Immature natural killer cell (primary cell): Measurements from ENCODE around the gene NDUFS3. TPM values are rescaled to one million over a fixed set of nuclear protein-coding genes. Genes with fewer than 3 reads are reported as not detected.
"Not testable (repeated sequence)": the region's sequence is repeated elsewhere in the genome, so short reads cannot be mapped to it uniquely, and the experiment has no call there.

Experiments
- DNase-seq, 3 donors: peaks; one replicate each; pipeline ENCODE4 v3.0.0; 2022; ENCODE audit warnings: mixed read lengths in 1 of 3
- H3K27ac Mint-ChIP-seq, 6 donors: one replicate each; pipeline ENCODE4 v1.8.0; 2020; ENCODE audit warnings: mixed read lengths in 6 of 6, mild to moderate bottlenecking in 5 of 6, inconsistent platforms in 4 of 6, moderate library complexity in 3 of 6
- H3K27me3 Mint-ChIP-seq, 3 donors: one replicate each; pipeline ENCODE4 v1.8.0; 2020 to 2021; ENCODE audit warnings: low read depth in 3 of 3, mild to moderate bottlenecking in 3 of 3, mixed read lengths in 3 of 3, moderate library complexity in 3 of 3, inconsistent platforms in 1 of 3
- H3K36me3 Mint-ChIP-seq, 3 donors: one replicate each; pipeline ENCODE4 v1.8.0; 2020; ENCODE audit warnings: mixed read lengths in 3 of 3, inconsistent platforms in 2 of 3, mild to moderate bottlenecking in 2 of 3
- H3K4me1 Mint-ChIP-seq, 2 donors: one replicate each; pipeline ENCODE4 v1.8.0; 2020; ENCODE audit warnings: inconsistent platforms in 2 of 2, mild to moderate bottlenecking in 2 of 2, mixed read lengths in 2 of 2, moderate library complexity in 1 of 2
- H3K4me3 Mint-ChIP-seq, 5 donors: one replicate each; pipeline ENCODE4 v1.8.0; 2020; ENCODE audit warnings: mild to moderate bottlenecking in 5 of 5, mixed read lengths in 5 of 5, inconsistent platforms in 3 of 5, moderate library complexity in 3 of 5
- H3K9me3 Mint-ChIP-seq, 6 donors: one replicate each; pipeline ENCODE4 v1.8.0; 2020; ENCODE audit warnings: mild to moderate bottlenecking in 6 of 6, mixed read lengths in 6 of 6, inconsistent platforms in 4 of 6, moderate library complexity in 3 of 6
- polyA plus RNA-seq, 3 donors: library from polyadenylated mRNA; unstranded; fragments of 300-500 nt; fragmentation: Illumina TruSeq; gene quantifications; one replicate each; pipeline ENCODE4 v1.2.3, GENCODE V29; 2021

The NDUFS3 gene
- polyA plus RNA-seq, result 100 to 1,000 TPM; 108 to 157 (median 143) TPM

DNA sequence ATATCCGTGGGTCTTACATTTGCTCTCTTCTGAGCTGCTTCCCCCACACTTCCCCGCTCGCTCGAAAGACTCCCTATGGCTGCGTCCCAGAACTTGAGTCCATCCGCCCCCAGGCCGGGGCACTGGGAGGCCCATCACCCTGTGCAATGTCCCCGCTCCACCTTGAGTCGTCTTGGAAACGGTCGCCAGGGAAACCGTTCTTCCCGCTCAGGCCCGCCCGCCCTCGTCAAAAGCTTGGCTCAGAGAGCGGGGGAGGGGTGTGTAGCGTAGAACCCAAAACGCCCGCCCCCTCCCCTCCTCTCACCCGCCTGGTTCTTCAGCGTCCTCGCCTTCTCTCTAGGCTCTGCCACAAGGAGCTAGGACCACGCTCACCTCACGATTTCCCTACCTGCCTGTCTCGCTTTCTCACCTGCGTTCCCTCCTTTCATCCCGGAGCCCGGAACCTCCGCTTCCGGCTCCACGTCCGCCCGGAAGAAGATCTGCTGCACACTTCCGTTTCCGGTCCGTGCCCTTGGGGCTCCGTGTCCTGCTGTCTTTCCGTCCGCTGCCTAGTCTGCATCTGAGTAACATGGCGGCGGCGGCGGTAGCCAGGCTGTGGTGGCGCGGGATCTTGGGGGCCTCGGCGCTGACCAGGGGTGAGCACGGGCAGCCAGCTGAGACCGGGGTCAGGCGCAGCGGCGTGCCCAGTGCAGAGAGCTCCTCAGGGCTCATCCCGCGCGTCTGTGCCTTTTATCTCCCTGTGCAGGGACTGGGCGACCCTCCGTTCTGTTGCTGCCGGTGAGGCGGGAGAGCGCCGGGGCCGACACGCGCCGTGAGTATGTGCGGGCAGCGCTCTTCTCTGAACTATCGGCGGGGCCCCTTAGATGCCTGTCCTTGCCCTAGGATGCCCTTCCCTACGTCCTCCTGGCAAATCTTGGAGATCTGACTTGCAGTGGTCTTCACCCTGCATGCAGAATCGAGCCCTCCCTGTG lies at the start of gene NDUFS3, which contains the start of gene KBTBD4:
Gene NDUFS3, plus strand, starts transcription at position 551 of the 971 bp plus-strand sequence. Its CDS starts 18 bp downstream, at position 569.
Gene KBTBD4, minus strand, starts transcription at position 447 of the 971 bp plus-strand sequence. Its CDS starts 19 bp downstream, at position 428.
- Mint-ChIP-seq H3K9me3 (no peaks in the 10 kb centered on the region), H3K4me1 (peaks cover 38 to 54% of the 10 kb centered on the region in 2 donors), H3K36me3 (peaks cover 13 to 28% (median 14%) of the 10 kb centered on the region in 3 donors)

DNA sequence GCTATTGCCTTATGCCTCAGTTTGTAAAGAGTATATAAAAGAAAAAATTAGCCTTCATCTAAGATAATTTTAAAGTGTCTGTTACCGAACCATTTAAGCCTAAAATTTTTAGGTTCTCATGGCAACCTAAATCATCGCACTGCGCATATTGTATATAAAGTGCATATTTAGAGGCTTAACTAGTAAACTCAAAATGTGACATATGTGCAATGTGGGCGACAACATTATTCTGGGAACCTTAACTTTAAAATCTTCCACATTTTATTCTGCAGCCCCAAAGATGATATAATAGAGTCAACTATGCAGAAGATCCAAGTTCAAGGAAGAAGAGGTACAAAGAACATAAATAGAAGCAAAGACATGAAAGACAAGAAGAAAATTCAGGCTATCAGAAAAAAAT lies 48.9 kb upstream of the NDUFS3 start:
- no peak for DNase-seq
- no peak overlapping the region for H3K4me3 Mint-ChIP-seq
- H3K4me1 Mint-ChIP-seq, result peaks cover 44 to 65% of the 10 kb centered on the region in 2 donors

More for the DNA sequence above, at the start of gene NDUFS3, which contains the start of gene KBTBD4:
- peak; percentile 85 to 86 (median 85) for DNase-seq
- Mint-ChIP-seq H3K4me3 (peak within 1 kb of the TSS; percentile 98 to 100 (median 100)), H3K27ac (peak within 1 kb of the TSS; percentile 92 to 100 (median 98)), H3K27me3 (peaks cover 6 to 10% (median 7%) of the 10 kb centered on the region in 3 donors)

DNA sequence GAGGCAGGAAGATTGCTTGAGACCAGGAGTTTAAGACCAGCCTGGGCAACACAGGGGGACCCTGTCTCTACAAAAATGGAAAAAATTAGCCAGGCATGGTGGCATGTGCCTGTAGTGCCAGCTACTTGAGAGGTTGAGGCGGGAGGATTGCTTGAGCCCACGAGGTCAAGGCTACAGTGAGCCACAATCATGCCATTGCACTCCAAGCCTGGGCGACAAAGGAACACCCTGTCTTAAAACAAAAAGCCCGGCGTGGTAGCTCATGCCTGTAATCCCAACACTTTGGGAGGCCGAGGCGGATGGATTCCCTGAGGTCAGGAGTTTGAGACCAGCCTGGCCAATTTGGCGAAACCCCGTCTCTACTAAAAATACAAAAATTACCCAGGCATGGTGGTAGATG lies 48.2 kb upstream of the NDUFS3 start:
- H3K4me3 Mint-ChIP-seq, result not testable (repeated sequence)
- H3K27ac Mint-ChIP-seq, result peak overlapping the region in 3 of 6 donors; percentile 20 to 79 (median 60)
- H3K4me1 Mint-ChIP-seq, result peaks cover 41 to 61% of the 10 kb centered on the region in 2 donors

More for the DNA sequence above, 48.9 kb upstream of the NDUFS3 start:
- Mint-ChIP-seq H3K27me3 (peaks cover 0 to 1% (median 0%) of the 10 kb centered on the region in 3 donors), H3K27ac (peak overlapping the region in 5 of 6 donors; percentile 0 to 79 (median 43)), H3K9me3 (no peaks in the 10 kb centered on the region), H3K36me3 (no peaks in the 10 kb centered on the region)

DNA sequence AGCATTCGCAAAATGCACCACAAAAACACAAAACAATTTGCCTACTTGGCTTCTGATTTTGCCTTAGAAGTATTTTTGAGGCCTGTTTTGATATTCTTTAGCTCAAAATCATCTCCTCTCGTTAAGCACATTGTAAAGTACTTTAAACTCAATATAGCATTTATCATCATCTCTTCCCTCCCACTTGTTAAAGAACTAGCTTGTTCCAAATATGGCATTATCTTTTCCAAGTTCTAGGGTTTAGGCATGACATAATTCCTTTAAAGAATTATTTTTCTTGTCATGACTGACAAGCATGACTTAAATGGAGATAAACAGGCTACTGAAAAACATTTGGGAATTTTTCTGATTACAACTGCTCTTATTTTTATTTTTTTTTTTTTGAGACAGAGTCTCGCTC lies 47.2 kb upstream of the NDUFS3 start:
- H3K9me3 Mint-ChIP-seq, result no peaks in the 10 kb centered on the region
- peaks cover 0 to 1% (median 0%) of the 10 kb centered on the region in 3 donors for H3K27me3 Mint-ChIP-seq
- peak overlapping the region in 3 of 6 donors; percentile 25 to 32 (median 26) for H3K27ac Mint-ChIP-seq
- no peaks in the 10 kb centered on the region for H3K36me3 Mint-ChIP-seq
- DNase-seq, result no peak
- H3K4me3 Mint-ChIP-seq, result no peak overlapping the region
- peaks cover 37 to 58% of the 10 kb centered on the region in 2 donors for H3K4me1 Mint-ChIP-seq

More for the DNA sequence above, 48.2 kb upstream of the NDUFS3 start:
- H3K27me3 Mint-ChIP-seq, H3K9me3 Mint-ChIP-seq, H3K36me3 Mint-ChIP-seq, DNase-seq: not testable (repeated sequence)

GRCh38 chr11:47532597-47533213 lies 46.2 kb upstream of the NDUFS3 start:
- Mint-ChIP-seq H3K4me3 (no peak overlapping the region), H3K27ac (peak overlapping the region in 1 of 6 donors; percentile 7), H3K36me3 (no peaks in the 10 kb centered on the region), H3K27me3 (peaks cover 0 to 1% (median 0%) of the 10 kb centered on the region in 3 donors), H3K9me3 (no peaks in the 10 kb centered on the region), H3K4me1 (peaks cover 35 to 57% of the 10 kb centered on the region in 2 donors)
- DNase-seq, result no peak

DNA sequence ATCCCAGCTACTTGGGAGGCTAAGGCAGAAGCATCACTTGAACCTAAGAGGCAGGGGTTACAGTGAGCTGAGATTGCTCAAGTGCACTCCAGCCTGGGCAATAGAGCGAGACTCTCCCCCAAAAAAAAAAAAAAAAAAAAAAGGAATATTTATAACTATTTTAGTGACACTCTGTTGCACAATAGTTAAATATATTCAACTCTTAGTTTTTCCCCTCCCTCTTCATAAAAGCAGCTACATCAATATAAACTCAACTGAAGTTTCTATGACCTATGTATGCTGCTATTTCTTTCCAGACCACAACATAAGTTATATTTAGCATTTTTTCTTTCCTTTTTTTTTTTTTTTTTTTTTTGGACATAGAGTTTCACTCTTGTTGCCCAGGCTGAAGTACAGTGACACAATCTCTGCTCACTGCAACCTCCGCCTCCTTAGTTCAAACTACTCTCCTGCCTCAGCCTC lies 45.2 kb upstream of the NDUFS3 start:
- Mint-ChIP-seq H3K27me3 (peaks cover 0 to 3% (median 0%) of the 10 kb centered on the region in 3 donors), H3K9me3 (no peaks in the 10 kb centered on the region), H3K4me1 (peaks cover 39 to 59% of the 10 kb centered on the region in 2 donors), H3K4me3 (no peak overlapping the region), H3K36me3 (no peaks in the 10 kb centered on the region), H3K27ac (no peak overlapping the region)
- DNase-seq, result no peak

- peak overlapping the region in 2 of 6 donors; percentile 14 to 38 for H3K27ac Mint-ChIP-seq
- no peak for DNase-seq
- H3K4me3 Mint-ChIP-seq, result no peak overlapping the region
- H3K36me3 Mint-ChIP-seq, result no peaks in the 10 kb centered on the region
- H3K9me3 Mint-ChIP-seq, result no peaks in the 10 kb centered on the region
- H3K27me3 Mint-ChIP-seq, result peaks cover 0 to 3% (median 0%) of the 10 kb centered on the region in 3 donors
- H3K4me1 Mint-ChIP-seq, result peaks cover 47 to 65% of the 10 kb centered on the region in 2 donors
Observed at GRCh38 chr11:47534704-47535251, 44.1 kb upstream of the NDUFS3 start.

GRCh38 chr11:47536915-47537314 lies 42.0 kb upstream of the NDUFS3 start:
- no peak for DNase-seq
- H3K27me3 Mint-ChIP-seq, result peaks cover 0 to 2% (median 0%) of the 10 kb centered on the region in 3 donors
- H3K27ac Mint-ChIP-seq, result no peak overlapping the region
- H3K4me3 Mint-ChIP-seq, result no peak overlapping the region
- H3K36me3 Mint-ChIP-seq, result no peaks in the 10 kb centered on the region
- no peaks in the 10 kb centered on the region for H3K9me3 Mint-ChIP-seq
- peaks cover 57 to 71% of the 10 kb centered on the region in 2 donors for H3K4me1 Mint-ChIP-seq

DNA sequence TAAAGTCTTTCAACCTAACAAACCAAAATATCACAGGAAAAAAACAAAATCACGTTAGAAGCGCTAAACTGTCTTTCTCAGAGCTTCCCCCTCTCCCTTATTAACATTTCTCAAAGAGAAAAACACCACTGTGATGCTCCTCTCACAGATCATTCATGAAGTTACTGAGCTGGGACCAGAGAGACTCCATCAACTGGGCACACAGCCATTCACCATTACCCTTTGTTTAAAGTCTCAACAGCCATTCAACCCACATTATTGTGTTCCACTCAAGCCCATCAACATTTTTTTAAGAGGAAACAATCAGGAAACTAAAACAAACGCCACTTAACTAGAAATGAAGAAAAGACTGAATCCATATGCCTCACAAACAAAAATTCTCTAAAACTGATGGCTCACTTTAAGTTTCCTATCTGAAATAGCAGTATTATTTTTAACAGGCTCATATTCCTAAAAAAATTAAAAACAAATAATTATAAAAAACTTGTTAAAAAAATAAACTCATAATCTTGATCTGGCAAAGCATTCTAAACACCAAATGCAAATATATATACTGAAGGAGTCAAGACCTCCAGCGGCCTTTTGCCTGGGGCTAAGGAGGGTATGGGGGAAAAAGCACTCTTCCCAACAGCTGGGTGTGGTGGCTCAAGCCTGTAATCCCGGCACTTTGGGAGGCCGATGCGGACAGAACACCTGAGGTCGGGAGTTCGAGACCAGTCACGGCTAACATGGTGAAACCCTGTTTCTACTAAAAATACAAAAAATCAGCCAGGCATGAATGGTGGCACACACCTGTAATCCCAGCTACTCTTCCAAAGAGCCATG lies 39.9 kb upstream of the NDUFS3 start:
- Mint-ChIP-seq H3K4me1 (peaks cover 66 to 83% of the 10 kb centered on the region in 2 donors), H3K36me3 (no peaks in the 10 kb centered on the region), H3K4me3 (no peak overlapping the region), H3K27me3 (peaks cover 0 to 2% (median 0%) of the 10 kb centered on the region in 3 donors), H3K27ac (peak overlapping the region; percentile 18 to 68 (median 53)), H3K9me3 (no peaks in the 10 kb centered on the region)
- no peak for DNase-seq

- H3K4me3 Mint-ChIP-seq, result peak overlapping the region; percentile 3 to 68 (median 48)
- peak overlapping the region in 5 of 6 donors; percentile 36 to 85 (median 58) for H3K27ac Mint-ChIP-seq
- peaks cover 0 to 2% (median 0%) of the 10 kb centered on the region in 3 donors for H3K27me3 Mint-ChIP-seq
- no peaks in the 10 kb centered on the region for H3K9me3 Mint-ChIP-seq
- peaks cover 73 to 89% of the 10 kb centered on the region in 2 donors for H3K4me1 Mint-ChIP-seq
- no peaks in the 10 kb centered on the region for H3K36me3 Mint-ChIP-seq
- DNase-seq, result no peak
Observed at GRCh38 chr11:47539681-47540039, 39.2 kb upstream of the NDUFS3 start.

DNA sequence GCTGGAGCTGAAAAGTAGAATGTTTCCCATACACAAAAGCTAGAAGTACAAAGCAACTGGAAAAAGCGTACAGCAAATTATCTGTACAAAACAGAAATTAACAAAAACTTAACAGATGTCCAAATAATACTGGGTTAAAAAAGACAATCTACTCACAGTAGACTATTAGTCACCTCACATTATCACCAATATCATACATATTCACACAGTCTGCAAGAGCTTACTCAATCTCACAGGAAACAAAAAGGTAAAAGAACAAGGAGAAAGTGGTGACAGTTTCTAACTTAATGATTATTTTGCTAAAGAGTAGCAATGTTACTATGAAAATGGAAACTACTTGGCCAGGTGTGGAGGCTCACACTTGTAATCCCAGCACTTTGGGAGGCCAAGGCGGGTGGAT lies 37.8 kb upstream of the NDUFS3 start:
- Mint-ChIP-seq H3K9me3 (no peaks in the 10 kb centered on the region), H3K27ac (peak overlapping the region; percentile 36 to 85 (median 78)), H3K27me3 (peaks cover 0 to 2% (median 0%) of the 10 kb centered on the region in 3 donors), H3K4me1 (peaks cover 70 to 86% of the 10 kb centered on the region in 2 donors), H3K36me3 (no peaks in the 10 kb centered on the region), H3K4me3 (peak overlapping the region; percentile 48 to 68 (median 58))
- DNase-seq, result no peak

GRCh38 chr11:47545298-47545697 lies 33.6 kb upstream of the NDUFS3 start:
- no peak overlapping the region for H3K27ac Mint-ChIP-seq
- peaks cover 0 to 3% (median 2%) of the 10 kb centered on the region in 3 donors for H3K27me3 Mint-ChIP-seq
- H3K9me3 Mint-ChIP-seq, result no peaks in the 10 kb centered on the region
- H3K36me3 Mint-ChIP-seq, result no peaks in the 10 kb centered on the region
- DNase-seq, result no peak
- peaks cover 68 to 82% of the 10 kb centered on the region in 2 donors for H3K4me1 Mint-ChIP-seq
- H3K4me3 Mint-ChIP-seq, result no peak overlapping the region
